DOHH2 (cell line): ENCODE measurements around the gene EIF3CL.
"Not testable (repeated sequence)": the region's sequence is repeated elsewhere in the genome, so short reads cannot be mapped to it uniquely, and the experiment has no call there.

Experiments used
- EZH2phosphoT487 ChIP-seq: fragments of 200-600 bp; sonication (generic); IDR thresholded peaks from 2 replicates; pipeline ENCODE4 v1.6.1; 2017; ENCODE audit warnings: borderline replicate concordance, mild to moderate bottlenecking, antibody characterized with exemption, low read length, moderate library complexity, mixed read lengths
- TF ChIP-seq, protein P1 (sequence below): fragments of 200-600 bp; sonication (generic); IDR thresholded peaks from one replicate; pipeline ENCODE4 v1.5.1; 2014; ENCODE audit warnings: antibody characterized with exemption, mild to moderate bottlenecking, low read depth, low read length; ENCODE audit not compliant: poor library complexity, severe bottlenecking

DNA sequence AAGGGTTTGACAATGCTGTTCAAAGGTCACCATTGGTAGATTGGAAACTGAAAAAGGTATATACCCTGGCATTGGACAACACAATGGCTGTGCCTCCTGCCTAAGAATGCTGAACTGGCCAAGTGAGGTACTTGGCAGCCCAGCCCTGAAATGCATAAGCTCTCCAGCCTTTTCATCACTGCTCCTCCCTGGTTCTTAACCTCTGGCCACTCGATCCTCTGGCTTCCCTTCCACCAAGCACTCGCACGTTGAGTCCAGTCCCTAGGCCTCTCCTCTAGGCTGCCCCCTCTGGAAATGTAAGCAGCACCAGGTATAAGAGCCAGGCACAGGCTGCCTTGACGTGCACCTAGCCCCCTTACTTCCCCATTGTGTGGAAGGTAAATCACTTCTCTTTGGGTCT, 42.7 kb upstream of the EIF3CL start:
- TF ChIP-seq, protein P1, sequence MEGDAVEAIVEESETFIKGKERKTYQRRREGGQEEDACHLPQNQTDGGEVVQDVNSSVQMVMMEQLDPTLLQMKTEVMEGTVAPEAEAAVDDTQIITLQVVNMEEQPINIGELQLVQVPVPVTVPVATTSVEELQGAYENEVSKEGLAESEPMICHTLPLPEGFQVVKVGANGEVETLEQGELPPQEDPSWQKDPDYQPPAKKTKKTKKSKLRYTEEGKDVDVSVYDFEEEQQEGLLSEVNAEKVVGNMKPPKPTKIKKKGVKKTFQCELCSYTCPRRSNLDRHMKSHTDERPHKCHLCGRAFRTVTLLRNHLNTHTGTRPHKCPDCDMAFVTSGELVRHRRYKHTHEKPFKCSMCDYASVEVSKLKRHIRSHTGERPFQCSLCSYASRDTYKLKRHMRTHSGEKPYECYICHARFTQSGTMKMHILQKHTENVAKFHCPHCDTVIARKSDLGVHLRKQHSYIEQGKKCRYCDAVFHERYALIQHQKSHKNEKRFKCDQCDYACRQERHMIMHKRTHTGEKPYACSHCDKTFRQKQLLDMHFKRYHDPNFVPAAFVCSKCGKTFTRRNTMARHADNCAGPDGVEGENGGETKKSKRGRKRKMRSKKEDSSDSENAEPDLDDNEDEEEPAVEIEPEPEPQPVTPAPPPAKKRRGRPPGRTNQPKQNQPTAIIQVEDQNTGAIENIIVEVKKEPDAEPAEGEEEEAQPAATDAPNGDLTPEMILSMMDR: not testable (repeated sequence)
- not testable (repeated sequence) for TF ChIP-seq EZH2phosphoT487
